GM10248 (cell line): Measurements from ENCODE around the gene BLID.

Source experiments
- CTCF ChIA-PET: fragments of 300-600 bp; sonication (Branson Sonifier 250); formaldehyde crosslinking; extraction: SDS; loops from one replicate; lab custom pipeline; 2021; ENCODE audit warnings: antibody characterized with exemption; lab: Yijun Ruan, JAX
- POLR2A ChIA-PET: fragments of 350-650 bp; sonication (Branson Sonifier 250); formaldehyde crosslinking; extraction: SDS; loops from one replicate; lab custom pipeline; 2020; ENCODE audit warnings: antibody characterized with exemption; lab: Yijun Ruan, JAX
- DNase-seq: peaks from one replicate; pipeline ENCODE4 v3.0.0; 2012; ENCODE audit errors: extremely low spot score
- CTCF ChIP-seq: IDR thresholded peaks from 2 replicates; pipeline ENCODE4 v1.5.1; 2012; ENCODE audit warnings: mild to moderate bottlenecking, low read depth; ENCODE audit errors: extremely low read depth, missing control alignments, control extremely low read depth

Gene BLID

GRCh38 chr11:122128146-122128545 lies 12.1 kb upstream of the BLID start:
- no peak for DNase-seq
- no peak for TF ChIP-seq CTCF
- POLR2A ChIA-PET: no interaction called here
- CTCF ChIA-PET: interaction anchor here (0.9 to 1.4 kb wide), 4 partner anchors 10 to 20 kb away, joined by 3 to 5 read pairs (median 4); no protein-coding TSS in a partner anchor

GRCh38 chr11:122127020-122127419 lies 11.0 kb upstream of the BLID start:
- ChIA-PET POLR2A (no interaction called here), CTCF (interaction anchor here (0.8 to 1.5 kb wide), 2 partner anchors 19 to 343 kb away, joined by 3 read pairs; no protein-coding TSS in a partner anchor)
- no peak for DNase-seq
- TF ChIP-seq CTCF: no peak

GRCh38 chr11:122126024-122126688 lies 10.1 kb upstream of the BLID start:
- no peak for TF ChIP-seq CTCF
- ChIA-PET CTCF (interaction anchor here (1.5 kb wide), 1 partner anchor 18 kb away, joined by 3 read pairs; no protein-coding TSS in a partner anchor), POLR2A (no interaction called here)
- DNase-seq: no peak

- ChIA-PET POLR2A (no interaction called here), CTCF (no interaction called here)
Observed at GRCh38 chr11:122123263-122123929, 7.4 kb upstream of the BLID start.

GRCh38 chr11:122122179-122122578 lies 6.2 kb upstream of the BLID start:
- TF ChIP-seq CTCF: no peak
- DNase-seq: no peak
- ChIA-PET POLR2A (no interaction called here), CTCF (no interaction called here)

More at GRCh38 chr11:122123263-122123929, 7.4 kb upstream of the BLID start:
- no peak for TF ChIP-seq CTCF
- no peak for DNase-seq

- no peak for TF ChIP-seq CTCF
- ChIA-PET POLR2A (no interaction called here), CTCF (no interaction called here)
- no peak for DNase-seq
Observed at GRCh38 chr11:122120096-122120495, 4.1 kb upstream of the BLID start.
